HG03097 (cell line): ENCODE results near the gene TOP3B.

Source experiments
- ATAC-seq: cut with Tn5 transposase; IDR thresholded peaks from one replicate; pipeline ENCODE4 v1.9.1; 2021; ENCODE audit not compliant: unreplicated experiment, low FRiP score

TOP3B gene

GRCh38 chr22:21984793-21985192, 2.2 kb upstream of the TOP3B start:
- ATAC-seq, result no peak

- ATAC-seq, result no peak
These were observed 713 bp downstream of the TOP3B start for GRCh38 chr22:21981874-21982273.

- ATAC-seq, result no peak
These were observed 2.0 kb downstream of the TOP3B start for GRCh38 chr22:21980547-21980946.

GRCh38 chr22:21978564-21979386, 3.8 kb downstream of the TOP3B start:
- ATAC-seq, result no peak

GRCh38 chr22:21977814-21978213, 4.8 kb downstream of the TOP3B start:
- no peak for ATAC-seq

GRCh38 chr22:21975854-21976345, 6.7 kb downstream of the TOP3B start:
- no peak for ATAC-seq

- no peak for ATAC-seq
These were observed 7.3 kb downstream of the TOP3B start for GRCh38 chr22:21975273-21975672.

- no peak for ATAC-seq
These were observed 8.4 kb downstream of the TOP3B start for GRCh38 chr22:21974058-21974649.

- ATAC-seq, result no peak
These were observed 9.8 kb downstream of the TOP3B start for GRCh38 chr22:21972806-21973205.

GRCh38 chr22:21972293-21972779, 10.3 kb downstream of the TOP3B start:
- no peak for ATAC-seq

GRCh38 chr22:21971858-21972275, 10.7 kb downstream of the TOP3B start:
- ATAC-seq, result no peak

- ATAC-seq, result no peak
These were observed 11.6 kb downstream of the TOP3B start for GRCh38 chr22:21970800-21971617.

- ATAC-seq, result no peak
These were observed 12.4 kb downstream of the TOP3B start for GRCh38 chr22:21970037-21970799.

GRCh38 chr22:21968452-21969129, 14.0 kb downstream of the TOP3B start:
- ATAC-seq, result no peak

- ATAC-seq, result no peak
These were observed 14.8 kb downstream of the TOP3B start for GRCh38 chr22:21967693-21968271.

GRCh38 chr22:21966643-21967516, 15.7 kb downstream of the TOP3B start:
- no peak for ATAC-seq

GRCh38 chr22:21965762-21966288, 16.8 kb downstream of the TOP3B start:
- ATAC-seq, result no peak

- ATAC-seq, result no peak
These were observed 17.6 kb downstream of the TOP3B start for GRCh38 chr22:21964918-21965484.
